ENCODE results near the gene KANSL1L.

- TF ChIP-seq CTCF (IDR thresholded peaks at IDR 0.05) (no peak), POLR2A (IDR thresholded peaks at IDR 0.05) (no peak)
These were observed 120.3 kb downstream of the KANSL1L start for GRCh38 chr2:210050885-210051284.
